Transverse colon (tissue), 4 donors: ENCODE measurements around the gene PLXNC1. TPM values are rescaled to one million over a fixed set of nuclear protein-coding genes. Genes with fewer than 3 reads are reported as not detected.

Source experiments
- DNase-seq: peaks from one replicate; pipeline ENCODE4 v3.0.0-alpha.2; 2019
- H3K27ac ChIP-seq, 4 donors: fragments of 200-600 bp; sonication (generic); 2 replicates each; pipeline ENCODE4 v1.5.1; 2016 to 2018; ENCODE audit warnings: inconsistent platforms in 4 of 4
- H3K27me3 ChIP-seq: fragments of 200-600 bp; sonication (generic); 2 replicates; pipeline ENCODE4 v1.5.1; 2017; ENCODE audit warnings: inconsistent platforms
- H3K36me3 ChIP-seq, 4 donors: fragments of 200-600 bp; sonication (generic); 2 replicates each; pipeline ENCODE4 v1.5.1; 2017 to 2019; ENCODE audit warnings: inconsistent platforms in 4 of 4
- H3K4me1 ChIP-seq, 4 donors: fragments of 200-600 bp; sonication (generic); 2 replicates each; pipeline ENCODE4 v1.5.1; 2017 to 2020; ENCODE audit warnings: inconsistent platforms in 4 of 4
- H3K4me3 ChIP-seq, 4 donors: fragments of 200-600 bp; sonication (generic); 1 replicate in 1 of 4; 2 replicates in 3 of 4; pipeline versions ENCODE4 v1.5.1 to v1.6.1; 2017 to 2019; ENCODE audit warnings: inconsistent platforms in 4 of 4
- H3K9me3 ChIP-seq, 2 donors: fragments of 200-600 bp; sonication (generic); 2 replicates each; pipeline ENCODE4 v1.5.1; 2017 to 2019; ENCODE audit warnings: inconsistent platforms in 2 of 2
- EP300 ChIP-seq: sonication (generic); formaldehyde crosslinking; IDR thresholded peaks from one replicate; pipeline ENCODE4 v1.6.1; 2017; ENCODE audit warnings: antibody characterized with exemption, low read depth
- POLR2A ChIP-seq: fragments of 450-650 bp; IDR thresholded peaks from one replicate; pipeline ENCODE4 v1.6.1; 2016; ENCODE audit warnings: antibody characterized with exemption, mild to moderate bottlenecking, moderate library complexity
- POLR2AphosphoS5 ChIP-seq, 3 donors: sonication (generic); formaldehyde crosslinking; IDR thresholded peaks; one replicate each; pipeline ENCODE4 v1.6.1; 2016; ENCODE audit warnings: antibody characterized with exemption in 3 of 3
- WGBS, 2 donors: methylation state at CpG; one replicate each; pipeline ENCODE4 v1.1.5; 2018; ENCODE audit warnings: low coverage in 1 of 2; 5-methylcytosine and 5-hydroxymethylcytosine counted together
- in situ Hi-C, 4 donors: fragments of 200-750 bp; cut with MboI; loops; one replicate each; pipeline versions ENCODE4 v1.15.0 to v1.15.1; 2017; ENCODE audit warnings: low sequenced_read_pairs in 3 of 4, low pct_ligation_motif_present in 1 of 4, low pct_unique_long_range_greater_than_20kb in 1 of 4
- intact Hi-C: fragments of 100-400 bp; cut with DNase I; formaldehyde crosslinking; loops from one replicate; pipeline ENCODE4 v1.15.1; 2023; ENCODE audit warnings: low total_unique reads
- total RNA-seq, 4 donors: library from RNA; depleted of rRNA; stranded (reverse); fragments of >200 nt; gene quantifications; one replicate each; pipeline ENCODE4 v1.1.0, GENCODE V29; 2016
- TF ChIP-seq, protein P1 (sequence below), 5 experiments: fragments of 200-600 bp in 3 of 5; fragments of 450-650 bp in 2 of 5; sonication (generic) in 3 of 5; IDR thresholded peaks; 1 replicate in 2 of 5; 2 replicates in 3 of 5; pipeline ENCODE4 v1.5.1; 2016 to 2017; ENCODE audit warnings: antibody characterized with exemption in 5 of 5, inconsistent platforms in 3 of 5, mild to moderate bottlenecking in 2 of 5, moderate library complexity in 1 of 5

PLXNC1 gene
- total RNA-seq, 4 donors from 2014 or later = 3.3 to 12.7 (median 6.8) TPM

DNA sequence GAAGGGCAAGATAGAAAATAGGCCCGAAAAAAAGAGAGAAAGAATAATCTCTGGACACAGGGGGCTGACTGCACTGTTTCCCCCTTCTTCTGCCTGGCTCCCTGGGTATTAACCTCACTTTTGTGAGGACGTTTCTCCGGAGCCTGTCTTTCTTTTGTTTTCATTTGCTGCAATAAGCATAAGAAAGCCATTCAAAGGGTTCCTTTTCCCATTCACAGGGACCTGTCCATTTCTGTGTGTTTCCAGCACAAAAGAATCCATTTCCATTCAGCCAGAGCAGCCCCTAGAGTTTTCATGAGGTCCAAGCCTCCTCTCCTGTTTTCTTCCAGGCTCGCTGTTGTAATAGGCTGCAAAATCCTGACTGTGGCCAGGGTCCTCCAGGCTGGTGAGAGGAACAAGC is 16.8 kb downstream of the PLXNC1 start:
- Histone ChIP-seq H3K36me3 (no peaks in the 10 kb centered on the region), H3K9me3 (no peaks in the 10 kb centered on the region), H3K27me3 (no peaks in the 10 kb centered on the region), H3K27ac (no peak overlapping the region), H3K4me3 (no peak overlapping the region), H3K4me1 (no peaks in the 10 kb centered on the region)
- TF ChIP-seq POLR2AphosphoS5 (IDR thresholded peaks at IDR 0.05) (no peak), POLR2A (no peak), EP300 (no peak)
- TF ChIP-seq, protein P1, sequence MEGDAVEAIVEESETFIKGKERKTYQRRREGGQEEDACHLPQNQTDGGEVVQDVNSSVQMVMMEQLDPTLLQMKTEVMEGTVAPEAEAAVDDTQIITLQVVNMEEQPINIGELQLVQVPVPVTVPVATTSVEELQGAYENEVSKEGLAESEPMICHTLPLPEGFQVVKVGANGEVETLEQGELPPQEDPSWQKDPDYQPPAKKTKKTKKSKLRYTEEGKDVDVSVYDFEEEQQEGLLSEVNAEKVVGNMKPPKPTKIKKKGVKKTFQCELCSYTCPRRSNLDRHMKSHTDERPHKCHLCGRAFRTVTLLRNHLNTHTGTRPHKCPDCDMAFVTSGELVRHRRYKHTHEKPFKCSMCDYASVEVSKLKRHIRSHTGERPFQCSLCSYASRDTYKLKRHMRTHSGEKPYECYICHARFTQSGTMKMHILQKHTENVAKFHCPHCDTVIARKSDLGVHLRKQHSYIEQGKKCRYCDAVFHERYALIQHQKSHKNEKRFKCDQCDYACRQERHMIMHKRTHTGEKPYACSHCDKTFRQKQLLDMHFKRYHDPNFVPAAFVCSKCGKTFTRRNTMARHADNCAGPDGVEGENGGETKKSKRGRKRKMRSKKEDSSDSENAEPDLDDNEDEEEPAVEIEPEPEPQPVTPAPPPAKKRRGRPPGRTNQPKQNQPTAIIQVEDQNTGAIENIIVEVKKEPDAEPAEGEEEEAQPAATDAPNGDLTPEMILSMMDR (IDR thresholded peaks at IDR 0.05) = no peak
- in situ Hi-C loops = no loop called here
- intact Hi-C loops = no loop called here
- 87 to 90% methylated on average over 4 of the region's 4 CpGs for WGBS, 2 donors
- DNase-seq = no peak

DNA sequence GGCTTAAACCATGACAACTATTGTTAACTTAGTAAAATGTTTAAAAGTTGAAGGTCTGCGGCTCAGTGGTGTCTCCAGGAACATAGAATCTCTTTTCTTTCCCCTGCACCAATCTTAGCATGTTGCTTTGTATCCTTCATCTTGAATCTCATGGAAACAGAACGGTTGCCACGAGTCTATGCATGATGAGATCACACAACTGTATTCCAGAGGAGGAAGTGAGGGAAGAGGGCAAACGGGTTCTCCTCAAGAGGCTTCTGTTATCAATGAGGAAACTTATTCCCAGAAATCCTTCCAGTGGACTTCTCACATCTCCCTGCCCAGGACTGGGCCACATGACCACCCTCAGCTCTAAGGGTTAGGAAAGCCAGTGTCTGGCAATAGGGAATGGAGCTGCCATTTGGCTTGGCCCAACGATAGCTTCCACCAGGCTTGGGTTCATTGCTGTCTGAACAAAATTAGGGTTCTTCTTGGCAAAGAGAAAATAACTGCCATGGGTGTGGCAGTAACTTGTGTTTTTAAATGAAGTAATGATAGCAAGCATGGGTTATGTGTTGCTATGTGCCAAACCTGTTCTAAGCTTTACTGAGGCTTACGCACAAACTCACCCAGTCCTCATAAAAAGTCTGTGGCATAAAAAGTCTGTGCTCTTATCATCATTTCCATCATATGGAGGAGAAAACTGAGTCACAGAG is 17.4 kb downstream of the PLXNC1 start:
- in situ Hi-C loops = no loop called here
- no peak for DNase-seq
- intact Hi-C loops = no loop called here
- WGBS, 2 donors = 83 to 86% methylated on average over 4 to 6 of the region's 6 CpGs
- no peak overlapping the region for H3K4me3 ChIP-seq
- H3K27ac ChIP-seq = no peak overlapping the region
- no peaks in the 10 kb centered on the region for H3K4me1 ChIP-seq
- no peaks in the 10 kb centered on the region for H3K27me3 ChIP-seq
- TF ChIP-seq EP300 (no peak), POLR2AphosphoS5 (IDR thresholded peaks at IDR 0.05) (no peak), POLR2A (no peak)
- TF ChIP-seq, protein P1 (IDR thresholded peaks at IDR 0.05) = no peak
- no peaks in the 10 kb centered on the region for H3K36me3 ChIP-seq
- H3K9me3 ChIP-seq = no peaks in the 10 kb centered on the region

DNA sequence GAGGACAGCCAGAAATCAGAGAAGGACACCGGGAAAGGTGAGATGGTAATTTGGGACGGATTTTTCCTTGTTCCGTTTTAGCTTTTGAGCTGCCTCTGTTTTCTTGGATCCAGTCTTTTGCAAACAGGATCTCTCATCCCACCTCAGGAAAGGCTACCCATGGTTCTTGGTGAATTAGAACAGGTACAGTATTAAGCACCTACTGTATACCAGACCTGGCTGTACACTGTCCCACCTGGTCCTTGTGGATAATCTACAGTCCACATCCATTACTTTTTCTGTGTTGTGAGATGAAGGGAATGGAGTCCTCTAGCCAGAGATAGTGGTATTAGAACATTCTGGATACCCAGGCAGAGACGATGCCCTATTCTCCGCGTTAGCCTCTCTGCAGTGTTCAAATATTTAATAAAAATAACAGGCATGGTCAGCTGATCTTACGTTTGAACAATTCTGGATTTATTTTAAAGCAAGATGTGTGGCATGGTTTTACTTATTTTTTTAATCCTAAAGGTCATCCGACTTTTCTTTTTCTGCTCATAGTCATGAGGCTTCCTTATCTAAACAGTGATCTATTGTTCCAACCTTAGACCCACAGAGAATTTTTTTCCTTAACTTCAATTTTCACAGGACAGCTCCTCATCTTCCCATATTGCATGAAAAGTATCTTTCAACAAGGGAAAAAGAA is 18.8 kb downstream of the PLXNC1 start:
- Histone ChIP-seq H3K27me3 (no peaks in the 10 kb centered on the region), H3K36me3 (no peaks in the 10 kb centered on the region), H3K4me1 (no peaks in the 10 kb centered on the region), H3K4me3 (no peak overlapping the region), H3K9me3 (no peaks in the 10 kb centered on the region), H3K27ac (no peak overlapping the region)
- TF ChIP-seq POLR2A (no peak), POLR2AphosphoS5 (IDR thresholded peaks at IDR 0.05) (no peak), EP300 (no peak)
- TF ChIP-seq, protein P1 (IDR thresholded peaks at IDR 0.05) = no peak
- 78 to 91% methylated on average over 8 of the region's 8 CpGs for WGBS, 2 donors
- no peak for DNase-seq
- intact Hi-C loops (no loop called here), in situ Hi-C loops (no loop called here)

DNA sequence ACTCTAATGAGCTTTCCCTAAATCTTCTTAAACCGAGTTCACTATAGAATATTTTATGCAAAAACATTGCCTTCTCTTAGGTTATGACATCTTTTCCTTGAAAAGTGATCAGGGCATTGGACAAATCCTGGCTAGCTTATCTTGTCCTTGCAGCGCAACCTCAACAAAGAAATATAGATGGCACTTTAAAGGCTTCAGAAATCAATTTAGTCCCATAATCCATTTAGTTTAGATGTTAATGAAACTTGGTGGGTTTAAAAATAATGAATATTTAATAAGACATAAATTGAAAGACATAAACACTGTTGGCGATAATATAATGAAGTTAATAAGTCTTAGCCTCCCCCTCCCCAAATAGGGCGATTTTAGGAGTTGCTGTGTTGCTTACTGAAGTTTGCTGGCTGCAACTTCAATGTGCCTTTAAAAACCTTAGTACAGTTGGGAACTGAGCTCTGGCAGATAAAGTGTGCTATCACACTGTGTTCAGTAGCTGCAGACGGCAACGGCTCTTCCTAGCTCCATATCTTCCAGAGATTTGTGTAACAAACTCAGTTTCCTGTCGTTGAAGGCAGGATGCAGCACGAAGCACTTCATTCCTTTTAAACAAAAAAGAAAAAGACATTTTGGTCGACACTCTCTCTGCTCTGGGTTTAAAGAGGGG is 19.5 kb downstream of the PLXNC1 start:
- Histone ChIP-seq H3K4me3 (no peak overlapping the region), H3K36me3 (no peaks in the 10 kb centered on the region), H3K27ac (no peak overlapping the region), H3K4me1 (no peaks in the 10 kb centered on the region), H3K9me3 (no peaks in the 10 kb centered on the region), H3K27me3 (no peaks in the 10 kb centered on the region)
- TF ChIP-seq, protein P1 (IDR thresholded peaks at IDR 0.05) = no peak
- no peak for TF ChIP-seq EP300
- TF ChIP-seq POLR2AphosphoS5 (IDR thresholded peaks at IDR 0.05) = no peak
- TF ChIP-seq POLR2A = no peak
- WGBS, 2 donors = 69 to 82% methylated on average over 9 of the region's 9 CpGs
- in situ Hi-C loops (no loop called here), intact Hi-C loops (no loop called here)
- DNase-seq = no peak
